ENCODE measurements around the gene BLM. TPM values are rescaled to one million over a fixed set of nuclear protein-coding genes. Genes with fewer than 3 reads are reported as not detected.

BLM gene
- total and polyA plus RNA-seq, 2 of the 8 experiments (the other 6 are each of a cell fraction or from before 2014, with no cell fraction given), result 15.2 to 46.7 TPM

- TF ChIP-seq SIN3A (conservative IDR thresholded peaks at IDR 0.05 in 1 of 2, IDR thresholded peaks at IDR 0.05 in 1 of 2; ENCODE audit: low read depth in 1 of 2, low read length in 2 of 2), result no peak
- TF ChIP-seq ASH2L (IDR thresholded peaks at IDR 0.05; ENCODE audit: low read length), result no peak
- no peak for TF ChIP-seq KDM4A (IDR thresholded peaks at IDR 0.05; ENCODE audit: low read depth, low read length, severe bottlenecking)
- TF ChIP-seq YY1 (IDR thresholded peaks at IDR 0.05; ENCODE audit: low read depth, low read length), result no peak
- TF ChIP-seq SRF (IDR thresholded peaks at IDR 0.05; ENCODE audit: low read depth, low read length), result no peak
- no peak for TF ChIP-seq NRF1 (IDR thresholded peaks at IDR 0.05; ENCODE audit: low read depth, low read length)
Measured at GRCh38 chr15:90840157-90840855, 123.2 kb downstream of the BLM start (continued).

All from H1 (cell line).